ENCODE data around the gene FILIP1.

The FILIP1 gene

GRCh38 chr6:75397656-75398465, 95.7 kb downstream of the FILIP1 start:
- TF ChIP-seq, protein P1, sequence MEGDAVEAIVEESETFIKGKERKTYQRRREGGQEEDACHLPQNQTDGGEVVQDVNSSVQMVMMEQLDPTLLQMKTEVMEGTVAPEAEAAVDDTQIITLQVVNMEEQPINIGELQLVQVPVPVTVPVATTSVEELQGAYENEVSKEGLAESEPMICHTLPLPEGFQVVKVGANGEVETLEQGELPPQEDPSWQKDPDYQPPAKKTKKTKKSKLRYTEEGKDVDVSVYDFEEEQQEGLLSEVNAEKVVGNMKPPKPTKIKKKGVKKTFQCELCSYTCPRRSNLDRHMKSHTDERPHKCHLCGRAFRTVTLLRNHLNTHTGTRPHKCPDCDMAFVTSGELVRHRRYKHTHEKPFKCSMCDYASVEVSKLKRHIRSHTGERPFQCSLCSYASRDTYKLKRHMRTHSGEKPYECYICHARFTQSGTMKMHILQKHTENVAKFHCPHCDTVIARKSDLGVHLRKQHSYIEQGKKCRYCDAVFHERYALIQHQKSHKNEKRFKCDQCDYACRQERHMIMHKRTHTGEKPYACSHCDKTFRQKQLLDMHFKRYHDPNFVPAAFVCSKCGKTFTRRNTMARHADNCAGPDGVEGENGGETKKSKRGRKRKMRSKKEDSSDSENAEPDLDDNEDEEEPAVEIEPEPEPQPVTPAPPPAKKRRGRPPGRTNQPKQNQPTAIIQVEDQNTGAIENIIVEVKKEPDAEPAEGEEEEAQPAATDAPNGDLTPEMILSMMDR (IDR thresholded peaks at IDR 0.05) = no peak

DNA sequence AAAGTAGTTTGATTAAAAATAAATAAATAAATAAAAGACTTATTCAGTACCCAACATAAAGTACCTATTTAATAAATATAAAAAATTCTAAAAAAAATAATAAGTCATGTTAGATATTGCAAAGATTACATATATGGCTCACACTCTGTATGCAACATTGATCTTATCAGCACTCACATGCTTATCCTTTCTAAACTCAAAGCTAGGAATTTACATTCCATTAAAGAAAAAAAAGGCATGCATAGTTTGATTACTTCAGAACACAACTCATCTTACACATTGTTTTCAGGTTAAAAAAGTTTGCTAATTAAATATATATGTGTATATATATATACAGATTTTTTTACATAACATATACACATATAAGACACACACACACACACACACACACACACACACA, 96.4 kb downstream of the FILIP1 start:
- TF ChIP-seq, protein P1 (IDR thresholded peaks at IDR 0.05) = no peak

- TF ChIP-seq, protein P1 (IDR thresholded peaks at IDR 0.05) = no peak
Observed at GRCh38 chr6:75396005-75396800, 97.4 kb downstream of the FILIP1 start.

DNA sequence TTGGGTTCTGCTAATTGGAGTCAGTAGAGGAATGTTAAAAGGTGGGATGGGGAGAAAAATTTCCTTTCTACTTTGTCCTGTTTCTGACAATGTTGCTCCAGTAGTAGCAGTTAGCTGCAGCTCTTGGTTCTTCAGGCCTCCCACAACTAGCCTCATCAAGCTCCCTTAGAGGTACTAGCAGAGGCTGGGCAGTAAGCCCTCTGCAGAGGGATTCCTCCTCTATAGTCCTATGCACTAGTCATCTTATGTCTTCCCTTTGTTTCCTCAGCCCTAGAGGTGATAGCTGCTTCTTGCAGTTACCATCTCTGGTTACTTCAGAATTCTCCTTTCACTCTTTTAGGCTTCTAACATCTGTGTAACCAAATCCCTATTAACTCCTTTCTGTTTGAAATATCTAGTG, 99.8 kb downstream of the FILIP1 start:
- TF ChIP-seq, protein P1 (IDR thresholded peaks at IDR 0.05) = no peak

- TF ChIP-seq, protein P1 (IDR thresholded peaks at IDR 0.05) = no peak
Observed at GRCh38 chr6:75391276-75391675, 102.3 kb downstream of the FILIP1 start.

DNA sequence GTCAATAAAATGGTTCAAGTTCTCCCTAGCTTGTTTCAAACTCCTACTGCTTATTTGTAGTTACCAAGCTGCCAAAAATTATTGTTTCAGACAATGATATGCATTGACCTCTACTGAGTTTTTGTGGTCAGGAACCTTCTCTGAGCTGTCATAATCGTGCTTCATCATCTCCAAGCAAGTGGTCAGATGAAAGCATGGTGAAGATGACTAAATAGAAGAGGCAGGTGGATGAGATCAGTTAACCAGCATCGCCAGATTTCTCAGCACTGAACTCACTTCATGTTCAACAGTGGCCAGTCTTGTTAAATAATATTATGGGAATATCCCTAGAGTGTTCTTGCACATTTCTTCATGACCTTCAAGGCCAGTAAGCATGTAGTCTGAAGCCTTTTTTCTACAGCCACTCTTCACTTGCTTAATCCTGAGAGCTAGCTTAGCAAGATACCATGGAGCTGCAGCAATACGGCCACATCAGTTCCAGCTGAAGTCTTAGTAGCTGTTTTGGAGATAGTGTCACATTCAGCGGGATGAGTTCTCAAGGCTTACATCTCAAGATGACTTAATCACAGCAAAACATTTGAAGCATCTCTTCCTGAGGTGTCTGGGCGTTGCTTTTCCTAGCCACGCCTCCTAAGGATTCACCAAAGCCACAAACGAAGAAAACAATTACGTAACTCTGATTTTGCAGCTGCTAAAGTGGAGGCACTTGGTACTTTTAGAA, 107.4 kb downstream of the FILIP1 start:
- TF ChIP-seq, protein P1 (IDR thresholded peaks at IDR 0.05) = no peak

DNA sequence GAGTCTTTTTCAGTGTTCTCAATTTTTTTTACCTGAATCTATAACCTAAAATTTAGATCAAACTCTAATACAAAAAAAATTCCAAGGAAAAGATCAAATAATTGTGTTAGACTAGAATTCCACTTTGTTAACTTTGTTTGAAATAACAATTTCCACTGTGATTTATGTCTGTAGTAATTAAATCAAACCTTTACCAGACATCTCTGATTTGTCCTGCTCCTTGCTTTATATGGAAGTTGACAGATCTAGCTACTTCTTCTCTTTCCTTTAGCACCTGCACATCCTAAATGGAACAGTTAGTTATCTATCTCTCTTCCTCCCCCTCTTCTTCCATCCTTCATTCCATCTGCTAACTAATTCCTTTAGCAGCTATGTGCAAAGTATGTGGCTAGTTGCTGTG, 109.5 kb downstream of the FILIP1 start:
- TF ChIP-seq, protein P1 (IDR thresholded peaks at IDR 0.05) = no peak
